ENCODE measurements around the gene TRERF1. TPM values are rescaled to one million over a fixed set of nuclear protein-coding genes. Genes with fewer than 3 reads are reported as not detected.

The TRERF1 gene
- total RNA-seq, 1 experiment from 2014 or later, result 22.3 TPM

- Mint-ChIP-seq H3K27ac (no peak overlapping the region), H3K4me1 (peaks cover 60% of the 10 kb centered on the region), H3K27me3 (ENCODE audit: low read depth) (no peaks in the 10 kb centered on the region; the same call in 1 of the 2 replicates), H3K36me3 (no peaks in the 10 kb centered on the region; the same call in 1 of the 2 replicates), H3K9me3 (no peaks in the 10 kb centered on the region), H3K4me3 (peak overlapping the region; percentile 10; the same call in 1 of the 2 replicates)
- ATAC-seq (no peak), DNase-seq (ENCODE audit: low spot score) (no peak)
- ChIA-PET POLR2A (no interaction called here), CTCF (interaction anchor here (1.1 to 1.9 kb wide), 2 partner anchors 13 to 76 kb away, joined by 3 to 6 read pairs; no protein-coding TSS in a partner anchor)
- TF ChIP-seq AFF4 (CRISPR knock-in tag; IDR thresholded peaks at IDR 0.05; ENCODE audit: borderline replicate concordance) (no peak), SMAD4 (CRISPR knock-in tag; IDR thresholded peaks at IDR 0.05) (no peak), PRRX2 (CRISPR knock-in tag; IDR thresholded peaks at IDR 0.05) (no peak), MXD4 (CRISPR knock-in tag; IDR thresholded peaks at IDR 0.05; ENCODE audit: borderline replicate concordance) (no peak), GTF2I (CRISPR knock-in tag; conservative IDR thresholded peaks at IDR 0.05) (no peak), PRDM15 (CRISPR knock-in tag; IDR thresholded peaks at IDR 0.05) (no peak), HMGXB4 (CRISPR knock-in tag; IDR thresholded peaks at IDR 0.05) (no peak), IRF2 (CRISPR knock-in tag; IDR thresholded peaks at IDR 0.05; ENCODE audit: borderline replicate concordance, low read depth) (no peak), ETV6 (CRISPR knock-in tag; IDR thresholded peaks at IDR 0.05) (no peak), ZBTB21 (CRISPR knock-in tag; IDR thresholded peaks at IDR 0.05; ENCODE audit: borderline replicate concordance) (no peak), CDX4 (CRISPR knock-in tag; IDR thresholded peaks at IDR 0.05; ENCODE audit: borderline replicate concordance) (no peak), CREB1 (CRISPR knock-in tag; IDR thresholded peaks at IDR 0.05) (no peak), AR (CRISPR knock-in tag; IDR thresholded peaks at IDR 0.05) (no peak), FOXJ3 (CRISPR knock-in tag; IDR thresholded peaks at IDR 0.05; ENCODE audit: borderline replicate concordance) (no peak), ATF1 (CRISPR knock-in tag; IDR thresholded peaks at IDR 0.05) (no peak), ZNF671 (CRISPR knock-in tag; IDR thresholded peaks at IDR 0.05) (no peak), FOXP4 (CRISPR knock-in tag; IDR thresholded peaks at IDR 0.05) (no peak)
These were observed 271.8 kb downstream of the TRERF1 start for GRCh38 chr6:42179945-42180313.

Measured in WTC11 (cell line).